ENCODE data around the gene ADCY9.

ADCY9 gene

GRCh38 chr16:3999479-4000325 is 116.5 kb downstream of the ADCY9 start:
- DNase-seq = no peak

- DNase-seq = no peak
Observed at GRCh38 chr16:3998793-3999478, 117.3 kb downstream of the ADCY9 start.

- DNase-seq = no peak
Observed at GRCh38 chr16:3997231-3997841, 118.9 kb downstream of the ADCY9 start.

GRCh38 chr16:3995001-3995400 is 121.2 kb downstream of the ADCY9 start:
- no peak for DNase-seq

- DNase-seq = no peak
Observed at GRCh38 chr16:3993052-3993785, 123.0 kb downstream of the ADCY9 start.

GRCh38 chr16:3992297-3993051 is 123.8 kb downstream of the ADCY9 start:
- no peak for DNase-seq

GRCh38 chr16:3988824-3989223 is 127.4 kb downstream of the ADCY9 start:
- DNase-seq = no peak

- DNase-seq = no peak
Observed at GRCh38 chr16:3988011-3988410, 128.2 kb downstream of the ADCY9 start.

GRCh38 chr16:3987231-3987630 is 129.0 kb downstream of the ADCY9 start:
- DNase-seq = no peak

- DNase-seq = no peak
Observed at GRCh38 chr16:3986235-3986544, 130.1 kb downstream of the ADCY9 start.

- no peak for DNase-seq
Observed at GRCh38 chr16:3984111-3985060, 131.9 kb downstream of the ADCY9 start.

- DNase-seq = no peak
Observed at GRCh38 chr16:3983081-3983520, 133.1 kb downstream of the ADCY9 start.

- no peak for DNase-seq
Observed at GRCh38 chr16:3982216-3982615, 134.0 kb downstream of the ADCY9 start.

- no peak for DNase-seq
Observed at GRCh38 chr16:3980253-3981111, 135.8 kb downstream of the ADCY9 start.

GRCh38 chr16:3979518-3979917 is 136.7 kb downstream of the ADCY9 start:
- no peak for DNase-seq

GRCh38 chr16:3979070-3979469 is 137.2 kb downstream of the ADCY9 start:
- DNase-seq = no peak

GRCh38 chr16:3977376-3977775 is 138.9 kb downstream of the ADCY9 start:
- DNase-seq = no peak

GRCh38 chr16:3974751-3975150 is 141.5 kb downstream of the ADCY9 start:
- DNase-seq = no peak

- no peak for DNase-seq
Observed at GRCh38 chr16:3971706-3972105, 144.5 kb downstream of the ADCY9 start.

GRCh38 chr16:3971261-3971660 is 145.0 kb downstream of the ADCY9 start:
- DNase-seq = no peak

Data from activated T-cell treated with anti-CD3 and anti-CD28 coated beads for 4 hours (primary cell).